Endothelial cell of umbilical vein (primary cell): ENCODE measurements around the gene BTAF1. TPM values are rescaled to one million over a fixed set of nuclear protein-coding genes. Genes with fewer than 3 reads are reported as not detected.

Source experiments
- BruUV-seq: library from RNA; stranded (reverse); fragments of 400-500 nt; replicated peaks from 2 replicates; lab custom pipeline; 2021; lab: Mats Ljungman, UMichigan
- CTCF ChIA-PET: fragments of 300-600, 350-600 bp; sonication (Branson Sonifier 250); formaldehyde crosslinking; loops from one replicate; lab custom pipeline; 2021; ENCODE audit warnings: antibody characterized with exemption, inconsistent platforms; lab: Charles Lee
- POLR2A ChIA-PET: fragments of 300-600, 350-600 bp; sonication (Branson Sonifier 250); formaldehyde crosslinking; loops from one replicate; lab custom pipeline; 2021; ENCODE audit warnings: antibody characterized with exemption, inconsistent platforms; lab: Charles Lee
- DNase-seq: peaks from one replicate; pipeline ENCODE4 v3.0.0-alpha.2; 2011; ENCODE audit warnings: low read depth, low spot score
- FAIRE-seq: peaks from 2 replicates; lab custom pipeline; 2011; peaks lifted over from hg19 to GRCh38; lab: Jason Lieb, UNC
- H2AFZ ChIP-seq: 2 replicates; pipeline ENCODE4 v1.6.0; 2012; ENCODE audit warnings: low read depth, low read length, control low read depth, inconsistent platforms
- H3K27ac ChIP-seq: 2 replicates; pipeline ENCODE4 v1.5.1; 2011; ENCODE audit warnings: low read depth, mild to moderate bottlenecking, control low read depth, low read length, moderate library complexity; ENCODE audit not compliant: insufficient read depth
- H3K27me3 ChIP-seq, 2 experiments: 2 replicates each; pipeline versions ENCODE4 v1.6.0 to v1.6.1; 2011; ENCODE audit warnings: low read length in 2 of 2, mixed read lengths in 1 of 2; ENCODE audit not compliant: control insufficient read depth in 2 of 2, insufficient read depth in 2 of 2
- H3K36me3 ChIP-seq, 2 experiments: 2 replicates in 1 of 2; 3 replicates in 1 of 2; pipeline ENCODE4 v1.5.1; 2011; ENCODE audit warnings: low read length in 2 of 2, mild to moderate bottlenecking in 1 of 2, moderate library complexity in 1 of 2; ENCODE audit not compliant: control insufficient read depth in 2 of 2, insufficient read depth in 2 of 2; ENCODE audit errors: extremely low read depth in 1 of 2
- H3K4me1 ChIP-seq: 3 replicates; pipeline ENCODE4 v1.5.1; 2011; ENCODE audit warnings: mild to moderate bottlenecking, low read length; ENCODE audit not compliant: control insufficient read depth, insufficient read depth; ENCODE audit errors: extremely low read depth
- H3K4me2 ChIP-seq: 2 replicates; pipeline ENCODE4 v1.6.1; 2011; ENCODE audit warnings: low read length, control low read depth, mixed read lengths; ENCODE audit not compliant: insufficient read depth
- H3K4me3 ChIP-seq, 3 experiments: fragments of 200-600 bp in 1 of 3; sonication (generic), shearing (Covaris generic) in 1 of 3; replicated peaks in 1 of 3; 2 replicates each; pipeline ENCODE4 v1.5.1; 2011 to 2016; ENCODE audit warnings: control low read depth in 3 of 3, low read length in 3 of 3, mild to moderate bottlenecking in 2 of 3, inconsistent platforms in 1 of 3, low read depth in 1 of 3, moderate library complexity in 1 of 3; ENCODE audit not compliant: insufficient read depth in 1 of 3
- H3K79me2 ChIP-seq: 2 replicates; pipeline ENCODE4 v1.6.0; 2012; ENCODE audit warnings: low read length, inconsistent platforms; ENCODE audit not compliant: control insufficient read depth, insufficient read depth
- H3K9ac ChIP-seq: replicated peaks from 2 replicates; pipeline ENCODE3; 2011; ENCODE audit warnings: low read length, control low read depth; ENCODE audit not compliant: insufficient read depth; ENCODE audit errors: extremely low read depth
- H3K9me1 ChIP-seq: replicated peaks from 3 replicates; pipeline ENCODE4 v1.6.0; 2011; ENCODE audit warnings: mild to moderate bottlenecking, low read length; ENCODE audit not compliant: control insufficient read depth, insufficient read depth; ENCODE audit errors: extremely low read depth
- H3K9me3 ChIP-seq: replicated peaks from 2 replicates; pipeline ENCODE4 v1.5.1; 2012; ENCODE audit warnings: low read length, inconsistent platforms; ENCODE audit not compliant: control insufficient read depth, insufficient read depth
- H4K20me1 ChIP-seq: replicated peaks from 2 replicates; pipeline ENCODE3; 2011; ENCODE audit warnings: mild to moderate bottlenecking, low read length; ENCODE audit not compliant: control insufficient read depth, insufficient read depth; ENCODE audit errors: extremely low read depth
- CTCF ChIP-seq, 2 donors: IDR thresholded peaks; 1 replicate in 1 of 2; 2 replicates in 1 of 2; pipeline ENCODE4 v1.5.1; 2011; ENCODE audit warnings: low read length in 2 of 2, mild to moderate bottlenecking in 2 of 2, moderate library complexity in 2 of 2, control low read depth in 1 of 2, inconsistent platforms in 1 of 2, low read depth in 1 of 2; ENCODE audit not compliant: insufficient read depth in 1 of 2; ENCODE audit errors: extremely low read depth in 1 of 2
- EZH2 ChIP-seq: IDR thresholded peaks from 2 replicates; pipeline ENCODE4 v1.6.1; 2012; ENCODE audit warnings: borderline replicate concordance, low read depth, mild to moderate bottlenecking, moderate library complexity, low read length, inconsistent platforms; ENCODE audit not compliant: severe bottlenecking
- FOS ChIP-seq: IDR thresholded peaks from 2 replicates; pipeline ENCODE4 v1.6.1; 2011; ENCODE audit warnings: mild to moderate bottlenecking, low read length, moderate library complexity, borderline replicate concordance; ENCODE audit not compliant: insufficient read depth
- GATA2 ChIP-seq: IDR thresholded peaks from 2 replicates; pipeline ENCODE4 v1.7.0; 2011; ENCODE audit warnings: low read depth, mild to moderate bottlenecking, moderate library complexity, mixed read lengths, low read length; ENCODE audit not compliant: insufficient read length, insufficient read depth
- JUN ChIP-seq: IDR thresholded peaks from 2 replicates; pipeline ENCODE4 v1.6.1; 2011; ENCODE audit warnings: borderline replicate concordance, low read depth; ENCODE audit not compliant: insufficient read length, insufficient read depth
- MYC ChIP-seq: IDR thresholded peaks from one replicate; pipeline ENCODE4 v1.6.1; 2011; ENCODE audit warnings: mild to moderate bottlenecking, low read depth, low read length
- POLR2A ChIP-seq: IDR thresholded peaks from 2 replicates; pipeline ENCODE4 v1.6.1; 2012; ENCODE audit warnings: low read depth, mild to moderate bottlenecking, control low read depth, low read length
- POLR2AphosphoS5 ChIP-seq: IDR thresholded peaks from 2 replicates; pipeline ENCODE4 v1.6.1; 2012; ENCODE audit warnings: low read depth, mild to moderate bottlenecking, control low read depth, low read length, moderate library complexity; ENCODE audit not compliant: insufficient read depth
- dilution Hi-C: fragments of 300-500 bp; cut with MboI; formaldehyde crosslinking; loops from one replicate; pipeline ENCODE4 v1.15.0; 2019; ENCODE audit warnings: low sequenced_read_pairs; ENCODE audit not compliant: extremely low pct_ligation_motif_present
- intact Hi-C: fragments of 100-400 bp; cut with micrococcal nuclease; formaldehyde crosslinking; loops from one replicate; pipeline ENCODE4 v1.10.0; 2022
- polyA plus RNA-seq, 4 experiments: library from polyadenylated mRNA; depleted of rRNA in 3 of 4; stranded (reverse) in 3 of 4; unstranded in 1 of 4; fragments of >200 nt; gene quantifications; 2 replicates each; pipeline versions ENCODE4 v1.2.1 to v1.2.3, GENCODE V29; 2011 to 2012; ENCODE audit warnings: missing spikeins in 1 of 4
- total RNA-seq: library from RNA; stranded (reverse); gene quantifications from 2 replicates; pipeline ENCODE4 v1.2.3, GENCODE V29; 2021
- TF ChIP-seq, protein P1 (sequence below): IDR thresholded peaks from 2 replicates; pipeline ENCODE4 v1.6.1; 2011; ENCODE audit not compliant: insufficient read depth, insufficient read length

BTAF1 gene
- total and polyA plus RNA-seq, 2 donors (not counting 3 experiments of a cell fraction or from before 2014, with no cell fraction given) = 9.9 to 23.1 TPM

DNA sequence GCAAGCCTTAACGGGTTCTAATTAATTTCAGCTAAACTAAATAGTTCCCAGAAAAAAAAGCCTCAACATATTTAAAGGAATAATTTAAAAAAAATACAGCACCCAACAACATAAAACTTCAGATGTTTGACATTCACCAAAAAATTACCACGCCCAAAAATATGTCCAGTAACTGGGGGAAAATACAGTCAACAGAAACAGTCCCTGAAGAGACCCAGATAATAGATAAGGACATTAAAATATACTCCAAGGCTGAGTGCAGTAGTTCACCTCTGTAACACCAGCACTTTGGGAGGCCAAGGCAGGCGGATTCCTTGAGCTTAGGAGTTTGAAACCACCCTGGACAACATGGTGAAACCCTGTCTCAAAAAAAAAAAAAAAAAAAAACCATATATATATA is 78.0 kb downstream of the BTAF1 start:
- no peak for TF ChIP-seq FOS
- TF ChIP-seq EZH2 = no peak
- TF ChIP-seq POLR2AphosphoS5 = no peak
- TF ChIP-seq CTCF (IDR thresholded peaks at IDR 0.05; ENCODE audit: extremely low read depth in 1 of 2, insufficient read depth in 1 of 2, low read depth in 1 of 2, low read length in 2 of 2) = no peak
- no peak for TF ChIP-seq MYC
- TF ChIP-seq GATA2 = no peak
- CTCF ChIA-PET = no interaction called here
- intact Hi-C loops = no loop called here
- H3K79me2 ChIP-seq = no peaks in the 10 kb centered on the region
- H3K9ac ChIP-seq = no peak overlapping the region
- no peak overlapping the region for H3K27ac ChIP-seq
- BruUV-seq = no TSS peak
- POLR2A ChIA-PET = no interaction called here
- H3K36me3 ChIP-seq = peaks cover 0 to 8% of the 10 kb centered on the region in 2 experiments
- H3K4me1 ChIP-seq = no peaks in the 10 kb centered on the region
- H2AFZ ChIP-seq = no peak overlapping the region
- no peaks in the 10 kb centered on the region for H3K9me1 ChIP-seq
- no peaks in the 10 kb centered on the region for H3K27me3 ChIP-seq
- H3K4me3 ChIP-seq = no peak overlapping the region
- no peak for FAIRE-seq
- H3K4me2 ChIP-seq = no peak overlapping the region
- no peaks in the 10 kb centered on the region for H3K9me3 ChIP-seq
- dilution Hi-C loops = no loop called here
- H4K20me1 ChIP-seq = no peaks in the 10 kb centered on the region
- DNase-seq = no peak

- DNase-seq (no peak), FAIRE-seq (no peak)
- TF ChIP-seq CTCF (IDR thresholded peaks at IDR 0.05; ENCODE audit: extremely low read depth in 1 of 2, insufficient read depth in 1 of 2, low read depth in 1 of 2, low read length in 2 of 2) (no peak), EZH2 (no peak), POLR2A (no peak), FOS (no peak), POLR2AphosphoS5 (no peak), MYC (no peak), GATA2 (no peak), JUN (no peak)
- TF ChIP-seq, protein P1, sequence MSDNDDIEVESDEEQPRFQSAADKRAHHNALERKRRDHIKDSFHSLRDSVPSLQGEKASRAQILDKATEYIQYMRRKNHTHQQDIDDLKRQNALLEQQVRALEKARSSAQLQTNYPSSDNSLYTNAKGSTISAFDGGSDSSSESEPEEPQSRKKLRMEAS = no peak
- H2AFZ ChIP-seq = no peak overlapping the region
- H4K20me1 ChIP-seq = no peaks in the 10 kb centered on the region
- no peaks in the 10 kb centered on the region for H3K4me1 ChIP-seq
- no peak overlapping the region for H3K4me2 ChIP-seq
- no peak overlapping the region for H3K4me3 ChIP-seq
- no peaks in the 10 kb centered on the region for H3K27me3 ChIP-seq
- H3K9me1 ChIP-seq = no peaks in the 10 kb centered on the region
- H3K9me3 ChIP-seq = no peaks in the 10 kb centered on the region
- H3K27ac ChIP-seq = no peak overlapping the region
- CTCF ChIA-PET = no interaction called here
- POLR2A ChIA-PET = no interaction called here
- BruUV-seq = no TSS peak
- H3K9ac ChIP-seq = no peak overlapping the region
- dilution Hi-C loops = no loop called here
- intact Hi-C loops = no loop called here
- H3K79me2 ChIP-seq = no peaks in the 10 kb centered on the region
- peaks cover 0 to 8% of the 10 kb centered on the region in 2 experiments for H3K36me3 ChIP-seq
These were observed 78.4 kb downstream of the BTAF1 start for GRCh38 chr10:92001995-92002394.
